ENCODE results near the gene COX4I2. TPM values are rescaled to one million over a fixed set of nuclear protein-coding genes. Genes with fewer than 3 reads are reported as not detected.
"Not testable (repeated sequence)": the region's sequence is repeated elsewhere in the genome, so short reads cannot be mapped to it uniquely, and the experiment has no call there.

COX4I2 gene
- total RNA-seq, 6 experiments from 2014 or later = not detected

- Mint-ChIP-seq H3K4me1 (ENCODE audit: low read depth) (peaks cover 50% of the 10 kb centered on the region), H3K4me3 (peak overlapping the region; percentile 96), H3K27me3 (ENCODE audit: insufficient read depth) (peaks cover 38% of the 10 kb centered on the region), H3K36me3 (ENCODE audit: low read depth) (peaks cover 29% of the 10 kb centered on the region), H3K9me3 (peaks cover 23% of the 10 kb centered on the region), H3K27ac (peak overlapping the region; percentile 99)
- TF ChIP-seq CTCF (IDR thresholded peaks at IDR 0.05) = peak; percentile 3; the same call in 1 of the 2 replicates
- no peak for DNase-seq
Measured at GRCh38 chr20:31605902-31606803, 31.6 kb upstream of the COX4I2 start.

- peaks cover 57% of the 10 kb centered on the region for H3K4me1 Mint-ChIP-seq (ENCODE audit: low read depth)
- peaks cover 29% of the 10 kb centered on the region for H3K36me3 Mint-ChIP-seq (ENCODE audit: low read depth)
- DNase-seq = peak; percentile 88
- H3K9me3 Mint-ChIP-seq = peaks cover 23% of the 10 kb centered on the region
- H3K27me3 Mint-ChIP-seq (ENCODE audit: insufficient read depth) = peaks cover 38% of the 10 kb centered on the region
- H3K27ac Mint-ChIP-seq = peak overlapping the region; percentile 99
- no peak for TF ChIP-seq CTCF (IDR thresholded peaks at IDR 0.05)
- peak overlapping the region; percentile 96 for H3K4me3 Mint-ChIP-seq
Measured at GRCh38 chr20:31606804-31607639, 30.7 kb upstream of the COX4I2 start.

GRCh38 chr20:31607640-31608250, 30.0 kb upstream of the COX4I2 start:
- no peak for TF ChIP-seq CTCF (IDR thresholded peaks at IDR 0.05)
- Mint-ChIP-seq H3K9me3 (peaks cover 23% of the 10 kb centered on the region), H3K4me1 (ENCODE audit: low read depth) (peaks cover 54% of the 10 kb centered on the region), H3K4me3 (peak overlapping the region; percentile 96), H3K27ac (peak overlapping the region; percentile 99), H3K27me3 (ENCODE audit: insufficient read depth) (peaks cover 38% of the 10 kb centered on the region), H3K36me3 (ENCODE audit: low read depth) (peaks cover 29% of the 10 kb centered on the region)
- DNase-seq = peak; percentile 60

GRCh38 chr20:31608251-31608945, 29.3 kb upstream of the COX4I2 start:
- peak overlapping the region; percentile 96 for H3K4me3 Mint-ChIP-seq
- no peak for TF ChIP-seq CTCF (IDR thresholded peaks at IDR 0.05)
- H3K9me3 Mint-ChIP-seq = peaks cover 23% of the 10 kb centered on the region
- H3K27ac Mint-ChIP-seq = peak overlapping the region; percentile 99
- H3K36me3 Mint-ChIP-seq (ENCODE audit: low read depth) = peaks cover 29% of the 10 kb centered on the region
- H3K27me3 Mint-ChIP-seq (ENCODE audit: insufficient read depth) = peaks cover 38% of the 10 kb centered on the region
- peak; percentile 45 for DNase-seq
- H3K4me1 Mint-ChIP-seq (ENCODE audit: low read depth) = peaks cover 55% of the 10 kb centered on the region

GRCh38 chr20:31612271-31612640, 25.5 kb upstream of the COX4I2 start:
- H3K36me3 Mint-ChIP-seq (ENCODE audit: low read depth); H3K27ac Mint-ChIP-seq; H3K4me3 Mint-ChIP-seq; DNase-seq; H3K27me3 Mint-ChIP-seq (ENCODE audit: insufficient read depth); H3K9me3 Mint-ChIP-seq: not testable (repeated sequence)
- peaks cover 42% of the 10 kb centered on the region for H3K4me1 Mint-ChIP-seq (ENCODE audit: low read depth)

Data from HFFc6 (cell line).